ENCODE data around the gene IFNL2. TPM values are rescaled to one million over a fixed set of nuclear protein-coding genes. Genes with fewer than 3 reads are reported as not detected.
"Not testable (repeated sequence)": the region's sequence is repeated elsewhere in the genome, so short reads cannot be mapped to it uniquely, and the experiment has no call there.

IFNL2 gene
- total RNA-seq, 2 experiments from 2014 or later: not detected

DNA sequence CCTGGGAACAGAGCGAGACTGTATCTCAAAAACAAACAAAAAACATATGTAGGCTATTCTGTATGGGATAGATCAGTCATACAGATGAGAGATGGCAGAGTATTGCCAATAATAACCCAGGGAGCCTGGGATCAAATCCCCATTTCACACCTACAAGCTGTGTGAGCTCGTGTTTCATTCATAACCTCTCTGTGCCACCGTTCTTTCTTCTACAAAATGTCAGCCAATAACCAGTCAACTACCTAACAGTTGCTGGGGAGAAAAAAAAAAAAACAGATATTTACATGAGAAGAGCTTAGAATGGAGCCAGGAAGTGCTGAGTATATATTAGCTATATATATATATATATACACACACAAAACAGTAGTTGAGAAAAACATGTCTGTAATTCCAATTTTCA, 6.5 kb upstream of the IFNL2 start:
- intact Hi-C loops (cut with micrococcal nuclease): no loop called here
- Mint-ChIP-seq H3K27me3 (peaks cover 27% of the 10 kb centered on the region), H3K9me3 (no peaks in the 10 kb centered on the region), H3K4me1 (ENCODE audit: low read depth) (peaks cover 5% of the 10 kb centered on the region), H3K36me3 (no peaks in the 10 kb centered on the region), H3K27ac (no peak overlapping the region), H3K4me3 (no peak overlapping the region)
- DNase-seq: no peak
- CTCF ChIA-PET: interaction anchor here (1.1 kb wide), 1 partner anchor 24 kb away, joined by 3 read pairs; no protein-coding TSS in a partner anchor
- POLR2A ChIA-PET: interaction anchor here (0.9 kb wide), 1 partner anchor 26 kb away, joined by 3 read pairs; no protein-coding TSS in a partner anchor

DNA sequence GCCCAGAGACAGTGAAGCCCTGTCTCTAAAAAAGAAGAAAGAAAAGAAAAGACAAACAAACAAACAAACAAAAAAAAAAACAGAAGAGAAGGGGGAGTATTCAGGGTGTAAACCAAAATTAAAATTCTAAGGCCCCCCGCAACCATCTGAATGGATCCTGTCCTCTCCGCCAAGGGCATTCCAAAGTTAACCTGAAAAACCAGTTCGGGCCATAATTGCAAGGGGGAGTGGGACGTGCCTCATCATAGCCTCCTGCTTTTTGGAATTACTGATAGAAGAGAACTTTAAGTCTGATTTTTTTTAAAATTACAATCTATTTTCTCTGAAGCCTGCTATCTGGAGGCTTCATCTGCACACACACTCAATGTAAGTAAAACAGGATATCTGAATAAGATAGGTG, 5.7 kb upstream of the IFNL2 start:
- Mint-ChIP-seq H3K36me3 (no peaks in the 10 kb centered on the region), H3K4me3 (no peak overlapping the region), H3K27ac (no peak overlapping the region), H3K27me3 (peaks cover 27% of the 10 kb centered on the region), H3K4me1 (ENCODE audit: low read depth) (peaks cover 5% of the 10 kb centered on the region), H3K9me3 (no peaks in the 10 kb centered on the region)
- POLR2A ChIA-PET: interaction anchor here (0.9 kb wide), 1 partner anchor 25 kb away, joined by 3 read pairs; no protein-coding TSS in a partner anchor
- DNase-seq: no peak
- intact Hi-C loops (cut with micrococcal nuclease): no loop called here
- CTCF ChIA-PET: no interaction called here

DNA sequence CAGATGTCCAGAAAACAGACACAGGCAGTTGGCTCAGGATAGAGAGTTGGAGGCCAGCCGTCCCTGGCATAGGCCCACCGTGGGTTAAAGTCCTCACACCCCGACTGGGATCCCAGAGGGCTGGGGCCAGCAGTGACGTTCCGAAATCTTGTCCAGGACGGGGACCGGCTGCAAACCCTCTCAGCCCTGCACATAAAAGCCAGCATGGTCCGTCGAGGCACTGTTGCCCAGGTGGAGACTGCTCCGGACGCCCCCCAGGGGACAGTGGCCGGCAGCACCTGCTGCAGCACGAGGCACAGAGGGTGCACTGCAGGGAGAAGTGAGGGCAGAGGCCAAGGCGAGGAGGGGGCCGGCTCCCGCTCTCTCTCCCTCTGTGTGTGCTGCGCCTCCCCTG, 4.3 kb upstream of the IFNL2 start:
- Mint-ChIP-seq H3K27ac (no peak overlapping the region), H3K36me3 (no peaks in the 10 kb centered on the region), H3K27me3 (peaks cover 27% of the 10 kb centered on the region), H3K9me3 (no peaks in the 10 kb centered on the region), H3K4me1 (ENCODE audit: low read depth) (no peaks in the 10 kb centered on the region), H3K4me3 (no peak overlapping the region)
- intact Hi-C loops (cut with micrococcal nuclease): no loop called here
- DNase-seq: no peak
- ChIA-PET POLR2A (no interaction called here), CTCF (no interaction called here)

DNA sequence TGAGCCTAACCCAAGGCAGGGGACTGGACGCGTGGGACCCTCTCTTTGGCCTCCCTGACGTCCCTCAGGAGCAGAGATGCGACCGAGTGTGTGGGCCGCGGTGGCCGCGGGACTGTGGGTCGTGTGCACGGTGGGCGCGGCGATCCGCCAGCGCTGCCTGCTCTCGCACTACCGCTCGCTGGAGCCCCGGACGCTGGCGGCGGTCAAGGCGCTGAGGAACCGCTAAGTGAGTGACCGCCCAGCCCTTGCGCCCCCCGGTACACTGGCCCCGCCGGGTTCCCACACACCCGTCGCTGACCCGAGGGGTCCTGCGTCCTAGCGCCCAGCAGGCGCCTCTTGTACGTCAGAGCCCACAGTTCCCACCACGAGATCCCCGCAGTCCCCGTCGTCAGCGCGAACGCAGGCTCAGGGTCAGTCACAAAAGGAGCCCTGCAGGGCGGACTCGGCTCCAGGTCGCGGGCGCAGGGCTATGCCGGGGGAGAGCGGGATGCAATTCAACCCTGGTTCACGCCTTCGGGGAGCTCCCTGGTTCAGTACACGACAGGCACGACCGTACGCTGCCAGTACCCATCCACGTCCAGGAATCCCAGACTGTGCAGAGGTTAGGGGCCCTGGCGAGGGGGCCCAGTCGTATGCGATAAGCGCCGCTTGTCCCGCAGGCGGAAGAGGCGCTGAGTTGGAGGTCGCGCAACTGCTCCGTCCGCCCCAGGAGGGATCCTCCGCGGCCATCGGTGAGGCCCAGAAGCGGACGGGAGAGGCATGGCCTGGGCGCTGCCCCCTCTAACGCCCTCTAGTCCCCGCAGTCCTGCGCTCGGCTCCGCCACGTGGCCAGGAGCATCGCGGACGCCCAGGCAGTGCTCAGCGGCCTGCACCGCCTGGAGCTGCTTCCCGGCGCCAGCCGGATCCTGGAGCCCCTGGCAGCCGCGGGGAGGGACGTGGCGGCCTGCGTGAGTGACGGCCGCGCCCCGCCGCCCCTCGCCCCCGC, 3.6 kb upstream of the IFNL2 start:
- CTCF ChIA-PET: no interaction called here

DNA sequence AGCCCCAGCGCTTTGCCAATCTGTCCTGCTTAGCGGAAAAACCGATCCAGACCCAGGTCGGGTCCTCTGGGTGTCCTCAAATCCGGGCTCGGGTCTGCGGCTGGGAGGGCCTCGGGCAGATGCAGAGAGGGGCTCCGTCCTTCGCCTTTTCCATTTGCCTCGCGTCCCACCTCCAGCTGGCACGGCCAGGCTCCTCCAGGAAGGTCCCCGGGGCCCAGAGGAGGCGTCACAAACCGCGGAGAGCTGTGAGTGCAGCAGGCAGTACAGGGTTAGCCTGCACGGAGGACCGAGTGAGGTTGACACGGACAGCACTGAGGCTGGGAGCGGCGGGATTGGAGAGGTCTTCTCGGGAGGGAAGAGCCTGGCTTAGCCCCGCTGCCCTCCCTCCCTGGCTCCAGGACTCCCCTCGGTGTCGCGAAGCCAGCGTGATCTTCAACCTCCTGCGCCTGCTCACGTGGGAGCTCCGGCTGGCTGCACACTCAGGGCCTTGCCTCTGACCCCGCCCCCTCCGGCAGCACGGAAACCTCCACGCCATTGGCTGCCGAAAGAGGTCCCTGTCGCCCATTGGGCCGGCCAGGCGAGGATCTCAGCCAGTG, 2.8 kb upstream of the IFNL2 start:
- CTCF ChIA-PET: no interaction called here
- no peaks in the 10 kb centered on the region for H3K36me3 Mint-ChIP-seq
- POLR2A ChIA-PET: no interaction called here
- no peak overlapping the region for H3K4me3 Mint-ChIP-seq
- no peak overlapping the region for H3K27ac Mint-ChIP-seq
- H3K27me3 Mint-ChIP-seq: peaks cover 25% of the 10 kb centered on the region
- peak; percentile 15 for DNase-seq
- intact Hi-C loops (cut with micrococcal nuclease): no loop called here
- no peaks in the 10 kb centered on the region for H3K4me1 Mint-ChIP-seq (ENCODE audit: low read depth)
- no peaks in the 10 kb centered on the region for H3K9me3 Mint-ChIP-seq

More for the DNA sequence above, 3.6 kb upstream of the IFNL2 start:
- H3K4me3 Mint-ChIP-seq: no peak overlapping the region
- H3K4me1 Mint-ChIP-seq (ENCODE audit: low read depth): no peaks in the 10 kb centered on the region
- no peaks in the 10 kb centered on the region for H3K36me3 Mint-ChIP-seq
- POLR2A ChIA-PET: no interaction called here
- peaks cover 27% of the 10 kb centered on the region for H3K27me3 Mint-ChIP-seq
- no peaks in the 10 kb centered on the region for H3K9me3 Mint-ChIP-seq
- no peak for DNase-seq
- intact Hi-C loops (cut with micrococcal nuclease): no loop called here
- no peak overlapping the region for H3K27ac Mint-ChIP-seq

DNA sequence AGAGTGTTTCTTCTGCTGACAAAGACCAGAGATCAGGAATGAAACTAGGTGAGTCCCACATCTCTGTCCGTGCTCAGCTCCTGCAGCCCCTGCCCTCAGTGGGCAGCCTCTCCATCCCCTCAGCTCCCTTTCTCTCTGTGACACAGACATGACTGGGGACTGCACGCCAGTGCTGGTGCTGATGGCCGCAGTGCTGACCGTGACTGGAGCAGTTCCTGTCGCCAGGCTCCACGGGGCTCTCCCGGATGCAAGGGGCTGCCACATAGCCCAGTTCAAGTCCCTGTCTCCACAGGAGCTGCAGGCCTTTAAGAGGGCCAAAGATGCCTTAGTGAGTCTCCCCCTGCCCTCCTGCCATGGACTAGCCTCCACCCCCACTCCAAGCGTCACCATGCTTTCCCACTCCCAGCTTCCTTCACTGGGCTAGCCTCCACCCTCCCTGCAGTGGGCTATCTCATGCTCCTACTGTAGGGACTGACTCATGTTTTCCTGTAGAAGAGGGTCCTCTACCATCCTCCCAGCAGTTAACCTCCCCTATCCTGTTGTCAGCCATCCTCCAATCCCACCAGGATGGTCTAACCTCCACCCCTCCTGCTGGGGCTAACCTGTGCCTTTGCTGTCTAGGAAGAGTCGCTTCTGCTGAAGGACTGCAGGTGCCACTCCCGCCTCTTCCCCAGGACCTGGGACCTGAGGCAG, 481 bp downstream of the IFNL2 start:
- H3K36me3 Mint-ChIP-seq; intact Hi-C loops (cut with micrococcal nuclease); H3K9me3 Mint-ChIP-seq; CTCF ChIA-PET; H3K4me3 Mint-ChIP-seq; H3K4me1 Mint-ChIP-seq (ENCODE audit: low read depth); H3K27ac Mint-ChIP-seq; POLR2A ChIA-PET; DNase-seq: not testable (repeated sequence)
- peaks cover 15% of the 10 kb centered on the region for H3K27me3 Mint-ChIP-seq

DNA sequence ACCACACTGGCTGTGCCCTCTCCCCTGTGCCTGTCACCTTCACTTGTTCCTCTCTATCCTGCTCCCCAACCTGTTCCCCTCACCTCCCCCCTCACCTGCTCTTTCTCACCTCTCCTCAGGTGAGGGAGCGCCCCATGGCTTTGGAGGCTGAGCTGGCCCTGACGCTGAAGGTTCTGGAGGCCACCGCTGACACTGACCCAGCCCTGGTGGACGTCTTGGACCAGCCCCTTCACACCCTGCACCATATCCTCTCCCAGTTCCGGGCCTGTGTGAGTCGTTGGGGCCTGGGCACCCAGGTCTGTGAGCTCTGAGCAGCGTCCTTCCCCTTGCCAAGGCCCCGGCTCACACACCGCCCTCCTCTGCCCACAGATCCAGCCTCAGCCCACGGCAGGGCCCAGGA, 1.2 kb downstream of the IFNL2 start:
- POLR2A ChIA-PET: not testable (repeated sequence)

DNA sequence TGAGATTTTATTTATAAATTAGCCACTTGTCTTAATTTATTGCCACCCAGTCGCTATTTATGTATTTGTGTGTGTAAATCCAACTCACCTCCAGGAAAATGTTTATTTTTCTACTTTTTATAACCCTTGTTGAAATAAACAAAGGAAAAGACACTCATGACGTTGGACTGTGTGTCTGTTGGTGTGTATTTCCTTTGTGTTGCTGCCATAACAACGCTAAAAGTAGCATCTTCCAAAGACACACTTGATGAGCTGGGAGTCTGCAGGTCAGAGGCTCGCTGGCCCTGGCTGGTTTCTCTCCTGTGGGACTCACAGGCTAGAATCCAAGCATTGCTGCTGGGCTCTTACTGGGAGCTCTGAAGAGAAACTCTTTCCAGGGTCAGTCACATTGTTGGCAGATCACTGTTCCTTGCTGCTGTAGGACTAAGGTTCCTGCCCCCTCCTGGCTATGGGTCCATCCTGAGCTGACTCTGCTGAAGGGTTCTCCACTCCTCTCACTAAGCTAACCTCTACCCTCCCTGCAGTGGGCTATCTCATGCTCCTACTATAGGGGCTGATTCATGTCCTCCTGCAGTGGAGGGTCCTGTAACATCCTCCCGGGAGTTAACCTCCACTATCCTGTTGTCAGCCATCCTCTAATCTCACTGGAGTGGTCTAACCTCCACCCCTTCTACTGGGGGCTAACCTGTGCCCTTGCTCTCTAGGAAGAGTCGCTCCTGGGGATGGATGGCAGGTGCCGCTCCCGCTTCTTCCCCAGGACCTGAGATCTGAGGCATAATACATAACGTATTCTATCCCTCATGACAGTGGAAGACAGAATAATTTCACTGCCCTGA, 2.1 kb downstream of the IFNL2 start:
- CTCF ChIA-PET: no interaction called here
- intact Hi-C loops (cut with micrococcal nuclease): no loop called here
- H3K9me3 Mint-ChIP-seq: no peaks in the 10 kb centered on the region

More for the DNA sequence above, 1.2 kb downstream of the IFNL2 start:
- DNase-seq; H3K9me3 Mint-ChIP-seq; intact Hi-C loops (cut with micrococcal nuclease); H3K4me1 Mint-ChIP-seq (ENCODE audit: low read depth); H3K27me3 Mint-ChIP-seq; H3K36me3 Mint-ChIP-seq; CTCF ChIA-PET; H3K27ac Mint-ChIP-seq; H3K4me3 Mint-ChIP-seq: not testable (repeated sequence)

DNA sequence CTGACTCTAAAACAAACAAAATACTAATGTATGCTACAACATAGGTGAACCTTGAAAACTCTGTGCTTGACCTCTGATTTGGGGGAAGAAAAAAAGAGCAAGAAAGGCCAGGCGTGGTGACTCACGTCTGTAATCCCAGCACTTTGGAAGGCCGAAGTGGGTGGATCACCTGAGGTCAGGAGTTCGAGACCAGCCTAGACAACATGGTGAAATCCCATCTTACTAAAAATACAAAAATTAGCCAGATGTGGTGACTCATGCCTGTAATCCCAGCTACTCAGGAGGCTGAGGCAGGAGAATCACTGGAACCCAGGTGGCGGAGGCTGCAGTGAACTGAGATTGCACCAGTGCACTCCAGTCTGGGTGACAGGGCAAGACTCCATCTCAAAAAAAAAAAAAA, 5.7 kb downstream of the IFNL2 start:
- H3K4me1 Mint-ChIP-seq (ENCODE audit: low read depth); H3K36me3 Mint-ChIP-seq; DNase-seq; H3K27me3 Mint-ChIP-seq; intact Hi-C loops (cut with micrococcal nuclease); H3K4me3 Mint-ChIP-seq; POLR2A ChIA-PET; H3K27ac Mint-ChIP-seq; CTCF ChIA-PET; H3K9me3 Mint-ChIP-seq: not testable (repeated sequence)

More for the DNA sequence above, 2.1 kb downstream of the IFNL2 start:
- Mint-ChIP-seq H3K36me3 (no peaks in the 10 kb centered on the region), H3K4me3 (no peak overlapping the region), H3K27me3 (peaks cover 4% of the 10 kb centered on the region), H3K27ac (no peak overlapping the region), H3K4me1 (ENCODE audit: low read depth) (no peaks in the 10 kb centered on the region)
- DNase-seq: no peak
- POLR2A ChIA-PET: no interaction called here

DNA sequence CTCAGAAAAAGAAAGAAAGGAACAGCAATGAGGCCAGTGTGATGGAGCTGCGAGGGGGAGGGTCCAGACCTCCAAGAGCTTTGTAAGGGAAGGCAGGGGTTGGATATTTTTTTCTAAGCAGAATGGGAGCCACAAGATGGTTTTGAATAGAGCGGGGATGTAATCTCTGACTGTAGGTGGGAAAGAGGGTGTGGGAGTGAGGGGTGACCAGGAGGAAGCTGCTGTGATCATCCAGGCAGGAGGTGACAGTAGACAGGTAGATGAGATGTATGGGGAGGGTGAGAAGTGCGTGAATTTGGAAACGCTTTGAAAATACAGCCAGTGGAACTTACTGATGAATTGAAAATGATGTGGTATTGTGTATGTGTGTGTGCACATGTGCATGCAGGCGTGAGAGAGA, 7.4 kb downstream of the IFNL2 start:
- Mint-ChIP-seq H3K27ac (no peak overlapping the region), H3K27me3 (peaks cover 5% of the 10 kb centered on the region), H3K9me3 (no peaks in the 10 kb centered on the region), H3K36me3 (no peaks in the 10 kb centered on the region), H3K4me1 (ENCODE audit: low read depth) (no peaks in the 10 kb centered on the region), H3K4me3 (no peak overlapping the region)
- CTCF ChIA-PET: no interaction called here
- DNase-seq: no peak
- POLR2A ChIA-PET: no interaction called here
- intact Hi-C loops (cut with micrococcal nuclease): no loop called here

DNA sequence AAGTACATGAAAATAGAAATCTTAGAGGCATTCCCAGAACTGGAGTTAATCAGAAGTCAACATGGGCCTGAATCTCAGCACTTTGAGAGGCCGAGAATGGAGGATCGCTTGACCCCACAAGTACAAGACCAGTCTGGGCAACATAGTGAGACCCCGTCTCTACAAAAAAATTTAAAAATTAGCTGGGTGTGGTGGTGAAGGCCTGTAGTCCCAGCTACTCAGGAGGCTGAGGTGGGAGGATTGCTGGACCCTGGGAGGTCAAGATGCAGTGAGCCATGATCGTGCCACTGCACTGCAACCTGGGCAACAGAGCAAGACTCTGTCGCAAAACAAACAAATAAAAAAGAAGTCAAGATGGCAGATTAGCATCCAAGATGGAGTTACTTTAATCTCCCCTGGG, 8.5 kb downstream of the IFNL2 start:
- Mint-ChIP-seq H3K36me3 (no peaks in the 10 kb centered on the region), H3K4me3 (no peak overlapping the region), H3K27me3 (peaks cover 4% of the 10 kb centered on the region), H3K27ac (no peak overlapping the region), H3K9me3 (peaks cover 4% of the 10 kb centered on the region), H3K4me1 (ENCODE audit: low read depth) (no peaks in the 10 kb centered on the region)
- DNase-seq: no peak
- intact Hi-C loops (cut with micrococcal nuclease): no loop called here
- POLR2A ChIA-PET: no interaction called here
- CTCF ChIA-PET: interaction anchor here (1.5 kb wide), 1 partner anchor 39 kb away, joined by 3 read pairs; no protein-coding TSS in a partner anchor

DNA sequence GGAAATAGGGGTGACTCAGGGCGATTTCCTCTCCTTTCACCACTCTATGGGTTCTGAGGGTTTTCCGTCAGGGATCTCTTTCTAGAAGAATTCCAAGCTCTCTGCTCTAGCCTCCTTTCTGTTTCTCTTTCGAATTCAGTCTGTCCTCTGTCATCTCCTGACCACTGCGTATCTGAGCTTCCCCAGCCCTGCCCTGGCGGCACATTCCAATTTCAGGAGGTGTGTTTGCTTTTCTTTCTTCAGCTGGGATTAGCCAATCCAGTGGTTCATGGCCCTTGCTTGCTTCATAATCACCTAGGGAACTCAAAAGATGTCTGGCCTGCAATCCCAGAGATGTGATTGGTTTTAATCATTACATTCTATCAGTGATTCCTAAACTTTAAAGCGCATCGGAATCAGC, 9.4 kb downstream of the IFNL2 start:
- ChIA-PET CTCF (interaction anchor here (1.5 kb wide), 1 partner anchor 40 kb away, joined by 3 read pairs; no protein-coding TSS in a partner anchor), POLR2A (no interaction called here)
- Mint-ChIP-seq H3K4me1 (ENCODE audit: low read depth) (no peaks in the 10 kb centered on the region), H3K9me3 (peaks cover 7% of the 10 kb centered on the region), H3K36me3 (no peaks in the 10 kb centered on the region), H3K27me3 (peaks cover 4% of the 10 kb centered on the region), H3K4me3 (no peak overlapping the region), H3K27ac (no peak overlapping the region)
- DNase-seq: no peak
- intact Hi-C loops (cut with micrococcal nuclease): no loop called here
